GM12801 (cell line): ENCODE measurements around the gene STK32B.

Experiments used
- TF ChIP-seq, protein P1 (sequence below): IDR thresholded peaks from one replicate; pipeline ENCODE4 v1.5.1; 2011; ENCODE audit warnings: control low read depth; ENCODE audit not compliant: insufficient read length; ENCODE audit errors: extremely low read depth

STK32B gene

DNA sequence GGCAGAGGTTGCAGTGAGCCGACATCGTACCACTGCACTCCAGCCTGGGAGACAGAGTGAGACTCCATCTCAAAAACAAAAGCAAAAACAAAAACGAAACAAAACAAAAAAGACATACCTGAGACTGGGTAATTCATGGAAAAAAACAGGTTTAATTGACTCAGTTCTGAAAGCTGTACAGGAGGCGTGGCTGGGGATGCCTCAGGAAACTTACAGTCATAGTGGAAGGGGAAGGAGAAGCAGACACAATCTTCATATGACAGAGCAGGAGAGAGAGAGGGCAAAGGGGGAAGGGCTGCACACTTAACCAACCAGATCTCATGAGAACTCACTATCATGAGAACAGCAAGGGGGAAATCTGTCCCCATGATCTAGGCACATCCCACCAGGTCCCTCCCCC lies 229.5 kb downstream of the STK32B start:
- TF ChIP-seq, protein P1, sequence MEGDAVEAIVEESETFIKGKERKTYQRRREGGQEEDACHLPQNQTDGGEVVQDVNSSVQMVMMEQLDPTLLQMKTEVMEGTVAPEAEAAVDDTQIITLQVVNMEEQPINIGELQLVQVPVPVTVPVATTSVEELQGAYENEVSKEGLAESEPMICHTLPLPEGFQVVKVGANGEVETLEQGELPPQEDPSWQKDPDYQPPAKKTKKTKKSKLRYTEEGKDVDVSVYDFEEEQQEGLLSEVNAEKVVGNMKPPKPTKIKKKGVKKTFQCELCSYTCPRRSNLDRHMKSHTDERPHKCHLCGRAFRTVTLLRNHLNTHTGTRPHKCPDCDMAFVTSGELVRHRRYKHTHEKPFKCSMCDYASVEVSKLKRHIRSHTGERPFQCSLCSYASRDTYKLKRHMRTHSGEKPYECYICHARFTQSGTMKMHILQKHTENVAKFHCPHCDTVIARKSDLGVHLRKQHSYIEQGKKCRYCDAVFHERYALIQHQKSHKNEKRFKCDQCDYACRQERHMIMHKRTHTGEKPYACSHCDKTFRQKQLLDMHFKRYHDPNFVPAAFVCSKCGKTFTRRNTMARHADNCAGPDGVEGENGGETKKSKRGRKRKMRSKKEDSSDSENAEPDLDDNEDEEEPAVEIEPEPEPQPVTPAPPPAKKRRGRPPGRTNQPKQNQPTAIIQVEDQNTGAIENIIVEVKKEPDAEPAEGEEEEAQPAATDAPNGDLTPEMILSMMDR: no peak

DNA sequence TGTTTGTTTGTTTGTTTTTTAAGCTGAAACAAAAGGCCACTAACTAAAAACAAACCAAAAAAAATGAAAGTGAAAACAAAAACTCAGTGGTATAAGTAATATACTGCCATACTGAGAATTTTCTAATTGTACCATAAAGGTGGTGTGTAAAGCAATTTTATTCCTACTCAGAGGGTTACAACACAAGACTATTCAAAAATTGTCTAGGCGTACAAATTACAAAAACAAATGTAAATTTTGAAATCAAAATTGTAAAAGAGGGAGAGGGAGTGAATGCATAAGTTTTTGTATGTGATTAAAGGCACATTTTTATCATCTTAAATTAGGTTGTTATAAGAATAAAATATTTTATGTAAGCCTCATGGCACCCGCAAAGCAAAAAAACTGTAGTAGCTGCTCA lies 232.6 kb downstream of the STK32B start:
- TF ChIP-seq, protein P1: no peak

DNA sequence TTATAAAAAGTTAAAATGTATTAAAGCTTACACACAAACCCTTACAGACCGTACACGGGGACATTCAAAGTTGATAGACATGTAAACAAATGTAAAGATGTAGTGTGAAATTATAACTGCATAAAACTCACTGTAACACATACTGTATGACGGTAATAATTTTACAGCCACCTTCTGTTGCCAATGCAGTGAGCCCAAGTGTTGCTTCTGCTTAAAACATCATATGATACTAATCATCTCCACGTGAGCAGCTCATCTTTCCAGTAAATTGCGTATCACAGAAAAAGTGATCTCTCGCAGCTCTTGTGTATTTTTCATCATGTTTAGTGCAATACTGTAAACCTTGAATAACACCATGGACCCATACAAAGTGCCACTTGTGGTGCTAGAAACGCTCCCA lies 233.2 kb downstream of the STK32B start:
- TF ChIP-seq, protein P1: no peak

DNA sequence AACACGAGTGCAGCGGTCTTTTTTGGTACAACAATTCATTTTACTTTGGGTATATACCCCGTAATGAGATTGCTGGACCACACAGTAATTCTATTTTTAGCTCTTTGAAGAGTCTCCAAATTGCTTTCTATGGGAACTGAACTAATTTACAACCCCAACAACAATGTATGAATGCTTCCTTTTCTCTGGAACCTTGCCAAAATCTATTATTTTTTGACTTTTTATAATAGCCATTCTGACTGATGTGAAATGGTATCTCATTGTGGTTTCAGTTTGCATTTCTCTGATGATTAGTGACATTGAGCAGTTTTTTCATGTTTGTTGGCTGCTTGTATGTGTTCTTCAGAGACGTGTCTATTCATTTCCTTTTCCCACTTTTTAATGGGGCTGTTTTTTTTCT lies 240.8 kb downstream of the STK32B start:
- TF ChIP-seq, protein P1: no peak

DNA sequence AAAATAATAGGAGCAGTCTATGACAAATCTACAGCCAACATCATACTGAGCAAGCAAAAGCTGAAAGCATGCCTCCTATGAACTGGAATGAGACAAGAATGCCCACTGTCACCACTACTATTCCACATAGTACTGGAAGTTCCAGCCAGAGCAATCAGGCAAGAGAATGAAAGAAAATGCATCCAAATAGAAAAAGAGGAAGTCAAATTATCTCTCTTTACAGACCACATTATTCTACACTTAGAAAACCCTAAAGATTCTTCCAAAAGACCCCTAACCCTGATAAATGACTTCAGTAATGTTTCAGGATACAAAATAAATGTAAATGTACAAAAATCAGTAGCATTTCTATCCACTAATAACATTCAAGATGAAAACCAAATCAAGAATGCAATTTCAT lies 249.0 kb downstream of the STK32B start:
- TF ChIP-seq, protein P1: no peak

DNA sequence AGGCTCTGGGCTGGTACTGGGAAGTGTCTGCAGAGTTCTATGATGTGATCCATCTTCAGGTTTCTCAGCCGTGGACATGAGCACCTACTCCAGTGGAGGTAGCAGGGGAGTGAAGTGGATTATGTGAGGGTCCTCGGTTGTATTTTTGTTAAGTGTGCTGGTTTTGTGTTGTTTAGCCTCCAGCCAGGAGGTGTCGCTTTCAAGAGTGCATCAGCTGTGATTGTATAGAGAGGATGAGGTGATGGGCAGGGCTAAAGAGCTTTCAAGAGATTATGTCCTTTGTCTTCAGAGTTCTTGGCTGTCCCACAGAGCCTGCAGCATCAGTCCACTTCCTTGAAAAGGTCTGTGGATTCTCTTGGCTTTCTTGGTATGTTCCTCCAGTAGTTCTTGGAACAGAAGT lies 256.6 kb downstream of the STK32B start:
- TF ChIP-seq, protein P1: no peak

DNA sequence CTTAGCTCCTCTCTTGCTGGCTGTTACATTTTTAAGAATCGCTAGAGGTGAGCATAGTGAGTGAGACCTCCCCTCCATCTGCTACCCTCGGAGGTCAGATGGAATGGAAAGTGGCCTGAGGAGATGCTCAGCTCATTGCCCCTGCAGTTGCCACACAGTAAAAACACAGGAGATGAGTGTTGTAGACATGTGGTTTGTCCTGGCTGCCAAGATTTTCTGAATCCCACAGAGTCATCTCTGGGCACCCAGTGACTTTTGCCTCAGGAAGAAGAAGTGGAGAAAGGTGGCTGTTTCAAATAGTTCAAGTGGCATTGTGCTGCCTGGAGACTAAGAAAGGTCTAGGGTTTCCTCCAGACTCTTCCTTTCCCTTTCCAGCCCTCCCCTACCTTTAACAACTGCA lies 271.0 kb downstream of the STK32B start:
- TF ChIP-seq, protein P1: no peak
